HL-60 (cell line): ENCODE measurements around the gene ASTN2.

Experiments
- DNase-seq, 2 experiments: peaks; one replicate each; pipeline ENCODE4 v3.0.0-alpha.2; 2010 to 2020; ENCODE audit warnings: low read depth in 1 of 2, low spot score in 1 of 2
- H3K27ac ChIP-seq: fragments of 250-450 bp; sonication (Bioruptor Pico); replicated peaks from 2 replicates; pipeline ENCODE4 v1.5.1; 2020; ENCODE audit warnings: mild to moderate bottlenecking, moderate library complexity
- H3K27me3 ChIP-seq: fragments of 250-450 bp; sonication (Bioruptor Pico); 2 replicates; pipeline ENCODE4 v1.5.1; 2021; ENCODE audit warnings: mild to moderate bottlenecking, moderate library complexity; ENCODE audit not compliant: insufficient read depth, poor library complexity, severe bottlenecking
- H3K4me3 ChIP-seq: replicated peaks from 2 replicates; pipeline ENCODE4 v1.5.1; 2011; ENCODE audit warnings: mild to moderate bottlenecking, control low read depth, low read length; ENCODE audit not compliant: insufficient read depth
- GABPA ChIP-seq: IDR thresholded peaks from 2 replicates; pipeline ENCODE4 v1.6.1; 2012; ENCODE audit warnings: low read depth
- POLR2AphosphoS5 ChIP-seq: IDR thresholded peaks from 2 replicates; pipeline ENCODE4 v1.6.1; 2012; ENCODE audit warnings: low read depth
- REST ChIP-seq: IDR thresholded peaks from 2 replicates; pipeline ENCODE4 v1.6.1; 2012; ENCODE audit warnings: low read depth; ENCODE audit not compliant: insufficient replicate concordance
- SPI1 ChIP-seq: IDR thresholded peaks from 2 replicates; pipeline ENCODE4 v1.6.1; 2012; ENCODE audit warnings: low read depth, mild to moderate bottlenecking, borderline replicate concordance
- TF ChIP-seq, protein P1 (sequence below): IDR thresholded peaks from one replicate; pipeline ENCODE4 v1.5.1; 2011; ENCODE audit warnings: low read length, control low read depth, inconsistent platforms; ENCODE audit not compliant: insufficient read depth

The ASTN2 gene

DNA sequence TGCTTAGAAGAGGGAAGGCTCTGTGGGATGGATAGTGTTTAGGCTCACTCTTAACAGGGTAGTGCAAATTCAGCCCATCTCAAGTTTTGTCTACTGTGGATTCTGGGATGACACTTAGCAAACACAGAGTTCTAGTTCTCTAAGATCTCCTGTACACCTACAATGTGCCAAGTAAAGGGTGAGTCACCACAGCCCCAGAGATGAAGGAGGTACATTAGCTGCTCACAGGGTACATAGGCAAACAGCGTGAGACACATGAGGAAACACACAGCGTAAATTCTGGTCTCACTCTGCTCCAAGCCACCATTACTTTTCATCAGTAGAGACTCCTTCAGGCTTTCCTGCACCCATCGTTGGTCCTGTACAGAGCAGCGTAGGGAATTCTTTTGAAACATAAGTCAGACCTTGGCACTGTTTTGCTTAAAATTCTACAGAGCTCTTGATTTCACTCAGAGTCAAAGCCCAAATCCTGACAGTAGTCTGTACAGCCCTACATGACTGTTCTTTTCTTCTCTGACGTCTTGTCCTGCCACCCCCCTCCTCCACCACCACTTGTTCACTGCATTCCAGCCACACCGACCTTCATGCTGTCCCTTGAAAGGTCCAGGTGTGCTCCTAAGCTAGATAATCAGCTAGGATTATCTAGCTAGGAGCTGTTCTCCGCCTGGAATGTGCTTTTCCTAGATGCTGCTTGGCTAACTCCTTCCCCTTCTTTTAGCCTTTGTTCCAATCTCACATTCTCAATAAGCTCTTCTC is 8.7 kb downstream of the ASTN2 start:
- no peak for DNase-seq
- no peak overlapping the region for H3K4me3 ChIP-seq
- peaks cover 7% of the 10 kb centered on the region for H3K27me3 ChIP-seq
- H3K27ac ChIP-seq, result no peak overlapping the region
- no peak for TF ChIP-seq REST
- TF ChIP-seq, protein P1, sequence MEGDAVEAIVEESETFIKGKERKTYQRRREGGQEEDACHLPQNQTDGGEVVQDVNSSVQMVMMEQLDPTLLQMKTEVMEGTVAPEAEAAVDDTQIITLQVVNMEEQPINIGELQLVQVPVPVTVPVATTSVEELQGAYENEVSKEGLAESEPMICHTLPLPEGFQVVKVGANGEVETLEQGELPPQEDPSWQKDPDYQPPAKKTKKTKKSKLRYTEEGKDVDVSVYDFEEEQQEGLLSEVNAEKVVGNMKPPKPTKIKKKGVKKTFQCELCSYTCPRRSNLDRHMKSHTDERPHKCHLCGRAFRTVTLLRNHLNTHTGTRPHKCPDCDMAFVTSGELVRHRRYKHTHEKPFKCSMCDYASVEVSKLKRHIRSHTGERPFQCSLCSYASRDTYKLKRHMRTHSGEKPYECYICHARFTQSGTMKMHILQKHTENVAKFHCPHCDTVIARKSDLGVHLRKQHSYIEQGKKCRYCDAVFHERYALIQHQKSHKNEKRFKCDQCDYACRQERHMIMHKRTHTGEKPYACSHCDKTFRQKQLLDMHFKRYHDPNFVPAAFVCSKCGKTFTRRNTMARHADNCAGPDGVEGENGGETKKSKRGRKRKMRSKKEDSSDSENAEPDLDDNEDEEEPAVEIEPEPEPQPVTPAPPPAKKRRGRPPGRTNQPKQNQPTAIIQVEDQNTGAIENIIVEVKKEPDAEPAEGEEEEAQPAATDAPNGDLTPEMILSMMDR, result no peak
- TF ChIP-seq SPI1, result no peak
- TF ChIP-seq POLR2AphosphoS5, result no peak
- no peak for TF ChIP-seq GABPA

GRCh38 chr9:117403848-117404247 is 11.0 kb downstream of the ASTN2 start:
- H3K4me3 ChIP-seq, result no peak overlapping the region
- TF ChIP-seq SPI1 (no peak), GABPA (no peak), POLR2AphosphoS5 (no peak), REST (no peak)
- TF ChIP-seq, protein P1, result no peak
- no peak overlapping the region for H3K27ac ChIP-seq
- H3K27me3 ChIP-seq, result peaks cover 7% of the 10 kb centered on the region
- no peak for DNase-seq

DNA sequence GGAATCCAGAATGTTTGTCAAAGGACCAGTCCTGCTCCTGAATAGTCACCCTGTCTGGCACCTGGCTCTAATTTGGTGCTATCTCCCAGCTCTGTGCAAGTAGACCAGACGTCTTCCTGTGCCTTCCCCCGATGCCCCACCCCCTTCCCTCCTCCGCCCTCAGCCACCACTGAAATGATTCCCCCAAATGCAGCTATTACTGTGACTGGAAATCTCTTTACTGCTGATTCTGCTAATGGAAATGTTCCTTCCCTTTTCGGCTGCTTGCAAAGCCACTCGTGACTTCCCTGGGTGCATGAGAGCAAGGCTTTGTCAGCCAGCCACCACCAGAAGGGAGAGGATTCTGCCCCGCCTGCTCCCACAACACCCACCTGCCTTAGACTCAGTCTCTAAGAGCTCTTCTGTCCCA is 11.4 kb downstream of the ASTN2 start:
- Histone ChIP-seq H3K4me3 (no peak overlapping the region), H3K27me3 (peaks cover 3% of the 10 kb centered on the region), H3K27ac (no peak overlapping the region)
- no peak for TF ChIP-seq POLR2AphosphoS5
- TF ChIP-seq GABPA, result no peak
- TF ChIP-seq SPI1, result no peak
- TF ChIP-seq, protein P1, result no peak
- TF ChIP-seq REST, result no peak
- no peak for DNase-seq
